HuH-7 (cell line): ENCODE measurements around the gene KRTAP16-1.

Source experiments
- DNase-seq: peaks from one replicate; pipeline ENCODE4 v3.0.0; 2011; ENCODE audit warnings: low spot score

The KRTAP16-1 gene

GRCh38 chr17:41329279-41329948 is 20.3 kb upstream of the KRTAP16-1 start:
- DNase-seq, result peak; percentile 60

- no peak for DNase-seq
Measured at GRCh38 chr17:41328207-41328606, 19.1 kb upstream of the KRTAP16-1 start.

GRCh38 chr17:41327411-41328120 is 18.5 kb upstream of the KRTAP16-1 start:
- no peak for DNase-seq

GRCh38 chr17:41326173-41327145 is 17.4 kb upstream of the KRTAP16-1 start:
- no peak for DNase-seq

GRCh38 chr17:41325611-41326010 is 16.5 kb upstream of the KRTAP16-1 start:
- DNase-seq, result no peak

GRCh38 chr17:41325126-41325525 is 16.0 kb upstream of the KRTAP16-1 start:
- no peak for DNase-seq

GRCh38 chr17:41324180-41325075 is 15.3 kb upstream of the KRTAP16-1 start:
- DNase-seq, result peak; percentile 13

GRCh38 chr17:41322903-41323895 is 14.1 kb upstream of the KRTAP16-1 start:
- no peak for DNase-seq

GRCh38 chr17:41322094-41322902 is 13.2 kb upstream of the KRTAP16-1 start:
- DNase-seq, result peak; percentile 28

GRCh38 chr17:41318231-41318630 is 9.1 kb upstream of the KRTAP16-1 start:
- DNase-seq, result no peak

GRCh38 chr17:41315814-41316445 is 6.8 kb upstream of the KRTAP16-1 start:
- DNase-seq, result no peak

GRCh38 chr17:41315204-41315794 is 6.2 kb upstream of the KRTAP16-1 start, which contains the start of gene KRTAP17-1:
TSS of gene KRTAP17-1 (minus strand) at chr17:41315710. CDS start at chr17:41315650, 60 bp downstream.
- no peak for DNase-seq

- no peak for DNase-seq
Measured at GRCh38 chr17:41311111-41311510, 2.0 kb upstream of the KRTAP16-1 start.

- DNase-seq, result no peak
Measured at GRCh38 chr17:41308251-41308917, 725 bp downstream of the KRTAP16-1 start.

- DNase-seq, result no peak
Measured at GRCh38 chr17:41307647-41308046, 1.5 kb downstream of the KRTAP16-1 start.

GRCh38 chr17:41304091-41304490 is 5.0 kb downstream of the KRTAP16-1 start:
- DNase-seq, result no peak

- DNase-seq, result no peak
Measured at GRCh38 chr17:41302981-41303380, 6.1 kb downstream of the KRTAP16-1 start.
